HG02642 (cell line): ENCODE measurements around the gene NT5DC3.

Source experiments
- ATAC-seq: cut with Tn5 transposase; IDR thresholded peaks from one replicate; pipeline ENCODE4 v1.9.1; 2021; ENCODE audit warnings: mild to moderate bottlenecking; ENCODE audit not compliant: unreplicated experiment, poor library complexity

Gene NT5DC3

DNA sequence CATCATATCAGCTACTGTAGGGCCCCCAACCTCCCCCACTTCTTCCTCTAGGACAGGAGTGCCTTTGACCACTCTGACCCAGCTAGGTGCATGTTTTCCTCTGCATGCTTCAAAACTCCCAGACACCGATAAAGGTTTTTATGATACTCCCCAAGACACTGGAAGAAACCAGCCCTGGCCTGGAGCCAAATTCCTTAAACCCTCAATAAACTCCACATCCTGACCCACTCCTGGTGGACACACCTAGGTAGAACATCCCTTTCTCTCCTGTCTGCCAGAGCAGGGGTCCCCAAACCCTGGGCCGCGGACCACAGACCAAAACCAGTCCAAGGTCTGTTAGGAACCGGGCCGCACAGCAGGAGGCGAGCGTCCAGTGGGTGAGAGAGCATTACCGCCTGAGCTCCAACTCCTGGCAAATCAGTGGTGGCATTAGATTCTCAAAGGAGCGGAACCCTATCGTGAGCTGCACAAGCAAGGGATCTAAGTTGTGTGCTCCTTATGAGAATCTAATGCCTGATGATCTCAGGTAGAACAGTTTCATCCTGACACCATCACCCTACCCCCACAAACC lies 49.6 kb downstream of the NT5DC3 start:
- no peak for ATAC-seq

DNA sequence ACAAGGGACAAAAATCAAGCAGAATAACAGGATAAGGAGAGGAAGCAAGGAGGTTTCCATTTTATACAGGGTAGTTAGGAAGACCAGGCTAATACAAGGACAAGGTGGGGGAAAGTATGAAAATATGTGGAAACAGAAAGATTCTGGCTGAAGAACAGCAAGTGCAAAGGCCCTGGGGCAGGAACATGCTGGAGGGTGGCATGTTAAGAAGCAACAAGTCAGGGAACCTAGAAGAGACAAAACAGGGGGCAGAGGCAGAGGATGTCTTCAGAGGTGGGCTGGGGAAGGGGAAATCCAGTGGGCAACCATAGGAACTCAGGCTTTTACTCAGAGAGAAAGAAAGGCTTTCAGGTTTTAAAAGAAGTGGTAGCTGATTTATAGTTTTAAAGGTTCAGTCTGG lies 54.8 kb downstream of the NT5DC3 start:
- no peak for ATAC-seq

GRCh38 chr12:103785243-103786031 lies 55.6 kb downstream of the NT5DC3 start:
- no peak for ATAC-seq

DNA sequence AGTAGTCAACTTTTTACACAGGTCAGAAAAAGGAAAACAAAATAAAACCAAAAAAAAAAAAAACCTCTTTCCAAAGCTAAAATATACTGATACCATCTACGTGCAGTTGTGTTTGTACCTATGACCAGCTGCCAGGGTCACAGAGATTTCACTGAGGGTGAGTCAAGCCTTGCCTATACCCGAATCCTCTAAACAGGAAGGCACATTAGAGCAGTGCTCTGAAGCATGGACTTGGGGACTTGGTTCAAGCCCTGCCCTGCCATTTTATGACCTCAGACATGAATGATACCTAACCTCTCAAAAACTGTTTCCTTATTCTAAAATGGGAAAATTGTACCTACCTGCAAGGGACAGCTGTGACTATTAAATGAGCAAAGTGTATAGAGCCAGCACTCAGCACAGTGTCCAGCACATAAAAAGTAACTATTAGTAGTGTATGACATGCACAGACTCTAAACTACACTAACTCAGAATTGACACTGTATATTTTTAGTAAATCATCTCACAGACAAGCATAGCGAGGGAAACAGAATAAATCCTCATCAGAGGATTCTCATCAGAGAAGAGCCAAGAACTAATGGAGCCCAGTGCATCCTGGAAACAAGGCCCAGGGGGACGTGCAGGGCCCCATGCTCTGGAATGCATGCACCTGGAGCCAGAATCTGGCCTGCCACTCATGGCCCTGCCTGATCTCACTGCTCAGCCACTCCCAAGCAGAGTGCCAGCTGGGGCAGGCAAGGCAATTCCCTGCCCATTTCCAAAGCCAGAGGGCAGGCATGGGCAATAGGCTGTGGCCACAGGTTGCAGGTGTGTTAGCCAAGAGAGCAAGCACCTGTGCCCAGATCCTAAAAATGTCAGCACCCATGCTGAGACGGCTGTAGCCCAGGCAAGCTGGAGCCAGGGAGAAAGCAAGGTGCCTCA lies 57.0 kb downstream of the NT5DC3 start:
- ATAC-seq, result no peak

DNA sequence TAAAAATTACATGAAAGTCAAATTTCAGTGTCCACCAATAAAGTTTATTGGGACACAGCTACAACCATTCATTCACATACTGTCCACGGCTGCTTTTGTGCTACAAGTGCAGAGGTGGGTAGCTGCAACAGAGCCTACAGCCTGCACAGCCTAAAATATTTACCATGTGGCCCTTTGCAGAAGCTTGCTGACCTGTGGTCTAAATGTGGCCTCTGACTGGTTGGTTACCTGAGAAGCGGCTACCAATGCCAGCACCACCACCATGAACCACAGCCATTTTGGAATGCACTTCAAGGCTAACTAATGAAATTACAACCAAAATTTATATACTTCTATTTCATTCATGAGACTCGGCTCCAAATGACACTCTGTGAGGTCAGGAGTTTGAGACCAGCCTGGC lies 58.6 kb downstream of the NT5DC3 start:
- ATAC-seq, result no peak

DNA sequence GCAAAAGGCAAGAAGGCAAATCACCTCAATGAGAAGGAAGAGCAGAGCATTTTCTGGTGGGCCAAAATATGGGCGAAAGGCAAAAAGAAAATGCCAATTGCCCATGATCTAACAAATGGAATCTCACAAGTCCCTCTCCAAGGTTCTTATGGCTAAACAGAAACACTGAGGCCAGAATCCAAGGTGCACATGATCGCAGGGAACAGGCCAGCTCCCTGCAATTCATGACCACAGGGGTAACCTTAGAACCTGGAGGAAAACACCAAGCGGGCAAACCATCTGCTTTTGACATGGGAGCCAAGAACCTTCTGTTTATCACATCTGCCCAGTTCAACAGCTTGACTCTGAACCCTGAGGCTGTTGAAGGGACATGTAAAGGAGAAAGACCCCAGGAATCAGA lies 60.0 kb downstream of the NT5DC3 start:
- no peak for ATAC-seq

- no peak for ATAC-seq
Measured at GRCh38 chr12:103780093-103780440, 61.0 kb downstream of the NT5DC3 start.

- ATAC-seq, result no peak
Measured at GRCh38 chr12:103779410-103780092, 61.5 kb downstream of the NT5DC3 start.

- no peak for ATAC-seq
Measured at GRCh38 chr12:103778781-103779180, 62.3 kb downstream of the NT5DC3 start.

- ATAC-seq, result no peak
Measured at GRCh38 chr12:103774977-103775560, 66.0 kb downstream of the NT5DC3 start.

GRCh38 chr12:103773109-103773910 lies 67.7 kb downstream of the NT5DC3 start:
- ATAC-seq, result no peak

DNA sequence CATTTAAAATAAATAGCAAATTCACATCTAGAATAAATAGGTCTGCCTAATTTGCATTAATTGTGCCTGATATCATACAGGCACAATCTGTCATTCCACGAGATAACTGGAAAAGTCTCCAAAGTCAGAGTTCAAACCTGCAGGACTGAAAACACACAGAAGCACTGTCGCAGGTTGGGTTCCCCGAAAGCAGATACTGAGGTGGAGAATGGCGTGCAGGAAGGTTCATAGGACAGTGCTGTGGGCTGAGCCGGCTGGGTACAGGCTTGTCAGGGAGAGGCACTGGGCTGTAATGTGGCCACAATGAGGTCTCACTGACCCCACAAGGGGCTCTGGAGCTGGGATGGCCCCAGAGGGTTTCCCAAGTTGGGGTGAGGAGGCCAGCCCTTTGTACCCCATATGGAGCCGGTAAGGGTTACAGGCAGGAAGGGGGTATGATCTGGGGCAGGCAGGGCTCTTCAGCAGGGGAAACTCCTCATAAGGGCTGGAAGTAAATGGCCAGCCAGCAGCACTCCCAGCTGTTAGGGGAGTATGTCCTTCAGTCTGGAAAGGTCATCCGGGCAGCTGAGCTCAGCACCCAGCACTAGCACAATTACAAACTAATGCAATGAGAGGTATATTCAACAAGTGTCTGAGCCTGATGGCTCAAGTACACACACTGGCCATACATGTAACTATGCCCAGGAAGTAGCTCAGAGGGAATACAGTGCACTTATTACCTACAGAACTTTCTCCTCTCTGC lies 68.5 kb downstream of the NT5DC3 start:
- ATAC-seq, result no peak

- ATAC-seq, result no peak
Measured at GRCh38 chr12:103771466-103771865, 69.6 kb downstream of the NT5DC3 start.

GRCh38 chr12:103769240-103769945 lies 71.6 kb downstream of the NT5DC3 start:
- ATAC-seq, result no peak

DNA sequence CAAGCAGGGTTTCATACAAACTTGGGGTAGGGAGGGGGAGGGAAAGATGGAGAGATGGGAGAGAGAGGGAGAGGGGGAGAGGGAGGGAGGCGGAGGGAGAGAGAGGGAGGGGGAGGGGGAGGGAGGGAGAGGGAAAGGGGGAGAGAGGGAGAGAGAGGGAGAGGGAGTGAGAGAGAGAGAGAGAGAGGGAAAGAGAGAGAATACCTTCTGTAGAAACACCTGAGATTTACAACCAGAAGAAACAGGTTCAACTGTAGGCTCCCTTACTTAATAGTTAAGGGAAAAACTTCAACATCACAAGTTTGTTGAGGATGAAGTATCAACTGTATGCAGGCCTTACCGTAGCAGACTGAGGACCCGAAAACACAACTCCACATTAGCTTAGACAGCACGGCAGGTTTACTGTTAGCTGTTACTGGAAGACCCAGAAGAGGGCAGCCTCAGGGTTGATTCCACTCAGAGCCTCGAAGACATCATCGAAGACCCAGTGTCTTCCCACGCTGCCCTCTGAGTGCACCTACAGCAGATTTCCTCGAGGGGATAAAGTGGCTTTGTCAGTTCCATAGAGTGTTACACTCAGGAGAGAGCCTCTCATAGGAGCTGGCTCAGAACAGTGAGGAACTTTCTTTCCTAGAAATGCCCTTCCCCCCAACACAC lies 72.4 kb downstream of the NT5DC3 start:
- no peak for ATAC-seq

GRCh38 chr12:103766028-103766427 lies 75.0 kb downstream of the NT5DC3 start:
- ATAC-seq, result no peak

GRCh38 chr12:103765322-103765721 lies 75.7 kb downstream of the NT5DC3 start:
- no peak for ATAC-seq

DNA sequence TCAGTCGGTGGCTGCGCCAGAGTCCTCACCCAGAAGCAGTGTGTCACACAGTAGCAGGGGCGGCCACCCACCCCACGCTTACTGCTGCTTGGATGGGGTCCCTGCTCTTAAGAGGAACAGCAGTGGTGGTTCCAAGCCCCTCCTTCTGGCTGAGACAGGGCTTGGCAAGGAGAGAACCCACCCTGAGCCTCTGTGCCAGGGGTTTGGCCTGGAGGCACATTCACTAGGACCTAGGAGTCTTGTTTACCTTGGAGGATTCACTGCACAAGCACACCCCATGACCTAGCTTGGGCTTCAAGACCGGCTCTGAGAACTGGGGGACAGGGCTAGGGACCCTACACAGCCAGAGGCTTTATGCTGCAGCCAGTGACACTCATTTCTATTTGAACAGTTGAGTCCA lies 78.6 kb downstream of the NT5DC3 start:
- no peak for ATAC-seq
